Measurements from ENCODE around the gene PTMA.
"Not testable (repeated sequence)": the region's sequence is repeated elsewhere in the genome, so short reads cannot be mapped to it uniquely, and the experiment has no call there.

PTMA gene

DNA sequence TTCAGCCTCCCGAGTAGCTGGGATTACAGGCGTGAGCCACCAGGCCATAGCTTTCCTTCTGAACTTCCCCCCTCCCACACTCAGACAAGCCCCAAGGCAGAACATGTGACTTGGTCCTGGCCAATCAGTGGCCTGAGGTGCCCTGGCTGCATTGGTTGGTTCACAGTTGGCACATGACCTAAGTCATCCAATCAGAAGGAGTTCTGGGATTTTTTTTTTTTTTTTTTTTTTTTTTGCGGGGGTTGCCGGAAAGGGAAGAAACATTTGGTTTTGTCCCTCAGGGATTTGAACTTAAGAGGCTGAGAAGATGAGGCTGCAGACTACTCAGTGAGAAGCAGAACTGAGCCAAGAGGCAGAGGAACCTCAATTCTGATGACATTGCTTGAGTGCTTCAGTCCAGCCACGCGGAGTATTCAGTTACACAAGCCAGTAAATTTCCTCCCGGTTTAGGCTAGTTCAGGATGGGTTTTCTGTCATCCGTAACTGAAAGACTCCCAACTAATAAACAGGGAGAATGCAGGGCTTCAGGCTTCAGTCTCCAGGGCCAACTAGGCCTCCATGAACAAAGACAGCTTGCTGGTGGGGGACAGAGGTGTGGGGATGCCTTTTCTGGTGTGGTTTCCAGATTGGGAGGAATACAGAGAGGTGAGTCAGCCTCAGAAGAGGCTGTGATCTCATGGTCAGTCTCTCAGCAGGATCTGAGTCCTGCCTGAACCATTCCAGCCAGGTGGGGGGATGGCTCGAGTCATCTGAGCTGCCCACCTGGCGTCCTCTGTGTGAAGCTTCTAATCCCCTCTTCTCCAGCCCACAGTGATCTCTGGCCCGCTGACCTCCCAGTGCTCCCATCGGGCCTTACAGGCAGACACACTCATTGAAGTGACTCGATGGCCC is 9.2 kb downstream of the PTMA start:
- no peak for DNase-seq

DNA sequence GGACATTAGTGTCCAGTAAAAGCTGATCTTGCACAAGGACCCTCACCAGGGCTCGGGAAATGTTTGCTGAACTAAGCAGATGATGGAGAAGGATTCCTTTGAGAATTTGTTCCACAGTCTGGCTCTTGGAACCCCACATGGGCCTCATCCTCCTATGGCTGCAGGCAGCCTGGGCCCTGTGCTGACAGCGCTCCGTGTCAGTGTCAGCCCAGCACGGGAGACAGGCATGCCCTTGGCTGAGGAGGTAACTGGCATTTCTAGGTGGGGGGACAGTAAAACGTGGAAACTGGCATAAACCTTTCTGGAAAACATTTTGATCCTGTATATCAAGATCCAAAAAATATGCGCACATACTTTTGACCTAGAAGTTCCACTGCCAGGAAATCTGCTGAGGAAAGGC is 10.5 kb downstream of the PTMA start:
- DNase-seq, result no peak

DNA sequence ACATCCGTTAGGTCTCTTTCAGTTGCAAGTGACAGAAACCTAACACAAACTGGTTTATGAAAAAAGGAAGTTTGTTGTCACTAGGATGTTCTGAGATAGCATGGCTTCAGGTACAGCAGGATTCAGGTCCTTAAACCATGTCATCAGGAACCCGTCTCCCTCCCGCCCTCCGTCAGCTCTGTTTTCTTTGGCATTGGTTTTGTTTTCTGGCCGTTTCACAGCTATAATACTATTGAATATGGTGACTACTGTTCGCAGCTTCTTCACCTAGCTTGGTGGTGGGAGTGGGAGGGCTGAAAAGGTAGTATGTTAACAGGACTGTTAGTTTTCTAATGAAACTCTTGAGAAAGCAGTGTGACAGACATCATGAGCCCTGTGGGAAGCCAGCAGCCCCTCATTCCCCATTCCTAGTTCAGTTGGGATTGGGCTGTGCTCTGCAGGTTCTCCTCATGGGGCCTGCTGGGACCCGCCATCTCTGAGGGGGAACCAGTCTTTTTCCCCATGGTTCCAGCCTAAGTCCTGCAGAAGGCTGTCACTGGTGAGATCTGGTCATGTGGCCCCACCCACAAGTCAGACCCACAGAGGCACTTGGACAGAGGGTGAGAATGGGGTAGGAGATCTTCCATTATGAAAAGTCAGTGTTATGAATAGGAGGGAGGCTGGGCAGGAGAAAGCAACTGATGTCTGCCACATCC is 12.1 kb downstream of the PTMA start:
- no peak for DNase-seq

DNA sequence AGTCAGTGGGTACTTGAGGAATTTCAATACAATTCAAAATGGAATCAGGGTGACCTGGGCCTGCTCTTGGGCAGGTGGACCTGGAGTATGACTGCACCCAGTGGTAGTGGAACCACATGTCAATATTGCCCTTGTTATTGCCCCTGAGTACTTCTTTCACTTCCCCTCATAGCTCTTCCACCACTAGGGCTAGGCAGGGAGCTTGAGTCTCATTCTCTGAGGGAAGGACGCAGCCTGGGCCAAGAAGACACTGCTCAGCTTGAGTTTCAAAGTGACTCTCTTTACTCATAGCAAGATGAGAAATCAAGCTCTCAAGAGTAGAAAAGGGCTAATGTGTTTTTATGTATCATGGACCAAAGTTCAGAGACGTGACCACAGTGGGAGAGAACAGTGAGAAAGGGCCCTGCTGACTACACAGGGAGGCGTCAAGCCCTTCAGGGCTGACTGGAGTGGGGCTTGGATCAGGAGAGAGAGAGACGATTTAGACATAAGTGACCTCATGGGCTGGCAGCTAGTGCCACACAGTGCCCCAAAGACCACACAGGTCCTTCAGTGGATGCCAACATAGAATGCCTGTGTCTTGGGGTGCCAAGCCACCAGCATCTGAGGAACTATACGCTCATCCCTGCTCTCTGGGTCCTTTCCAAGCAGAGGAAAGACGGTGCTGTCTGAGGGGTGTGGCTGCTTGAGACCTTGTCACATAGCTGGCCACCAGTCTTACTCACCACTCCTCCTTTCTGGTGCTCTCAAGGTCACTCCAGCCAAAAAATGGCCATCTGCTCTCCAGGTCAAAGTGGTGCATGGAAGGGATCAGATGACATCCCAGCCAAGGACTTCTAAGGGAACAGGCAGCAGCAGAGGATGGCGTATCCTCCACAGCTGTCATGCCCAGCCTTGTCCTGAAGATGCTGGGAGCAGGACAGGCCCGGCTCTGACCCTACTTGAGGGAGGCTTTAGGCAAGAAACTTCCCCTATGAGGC is 13.0 kb downstream of the PTMA start:
- no peak for DNase-seq

DNA sequence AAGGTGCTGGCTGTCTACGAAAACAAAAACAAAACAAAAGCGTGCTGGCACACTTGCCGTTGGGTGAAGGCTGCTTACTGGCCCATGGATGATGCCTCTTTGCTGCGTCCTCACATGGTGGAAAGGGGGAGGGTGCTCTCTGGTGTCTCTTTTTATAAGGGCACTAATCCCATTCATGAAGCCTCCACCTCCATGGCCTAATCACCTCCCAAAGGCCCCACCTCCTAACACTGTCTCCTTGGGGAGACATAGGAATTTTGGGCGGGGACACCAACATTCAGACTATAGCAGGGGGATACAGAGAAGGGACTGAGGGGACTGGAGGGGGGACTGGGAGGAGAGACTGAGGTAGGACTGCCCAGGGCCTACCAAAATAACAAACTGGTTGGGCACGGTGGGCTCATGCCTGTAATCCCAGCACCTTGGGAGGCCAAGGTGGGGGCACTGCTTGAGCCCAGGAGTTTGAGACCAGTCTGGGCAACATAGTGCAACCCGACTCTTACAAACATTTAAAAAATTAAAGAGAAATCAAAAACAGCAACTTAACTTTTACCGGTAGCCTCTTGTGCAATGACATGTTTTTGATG is 14.5 kb downstream of the PTMA start:
- DNase-seq, result no peak

DNA sequence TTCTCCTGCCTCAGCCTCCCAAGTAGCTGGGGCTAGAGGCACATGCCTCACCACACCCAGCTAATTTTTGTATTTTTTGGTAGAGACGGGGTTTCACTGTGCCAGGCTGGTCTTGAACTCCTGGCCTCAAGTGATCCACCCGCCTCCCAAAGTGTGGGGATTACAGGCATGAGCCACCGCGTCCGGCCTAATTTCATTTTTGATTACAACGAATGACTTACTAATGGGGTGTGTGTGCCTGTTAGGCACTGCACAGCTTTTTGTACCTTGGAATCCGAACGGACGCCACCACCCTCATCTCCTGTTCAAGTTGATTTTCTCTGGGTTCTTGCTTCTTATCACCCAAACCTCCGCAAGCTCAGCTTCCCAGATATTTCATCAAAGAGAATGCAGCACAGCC is 17.2 kb downstream of the PTMA start:
- DNase-seq, result no peak

DNA sequence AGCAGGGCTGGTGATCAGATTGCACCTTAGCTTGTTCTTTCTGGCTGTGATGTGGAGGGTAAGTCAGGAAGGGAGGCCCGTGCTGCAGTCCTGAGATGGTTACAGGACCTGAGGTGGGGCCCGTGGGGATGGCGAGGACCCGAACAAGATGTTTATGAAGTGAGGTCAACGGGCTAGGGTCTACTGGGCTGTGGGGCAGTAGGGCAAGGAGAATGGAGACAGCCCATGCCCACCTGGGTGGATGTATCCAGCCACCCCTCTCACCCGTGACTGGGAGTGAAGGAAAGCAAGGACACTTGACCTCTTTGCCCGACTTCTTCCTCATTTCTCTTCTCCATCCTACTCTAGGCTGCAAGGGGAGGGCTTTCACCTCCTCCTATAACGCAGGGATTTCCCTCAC is 18.0 kb downstream of the PTMA start:
- no peak for DNase-seq

DNA sequence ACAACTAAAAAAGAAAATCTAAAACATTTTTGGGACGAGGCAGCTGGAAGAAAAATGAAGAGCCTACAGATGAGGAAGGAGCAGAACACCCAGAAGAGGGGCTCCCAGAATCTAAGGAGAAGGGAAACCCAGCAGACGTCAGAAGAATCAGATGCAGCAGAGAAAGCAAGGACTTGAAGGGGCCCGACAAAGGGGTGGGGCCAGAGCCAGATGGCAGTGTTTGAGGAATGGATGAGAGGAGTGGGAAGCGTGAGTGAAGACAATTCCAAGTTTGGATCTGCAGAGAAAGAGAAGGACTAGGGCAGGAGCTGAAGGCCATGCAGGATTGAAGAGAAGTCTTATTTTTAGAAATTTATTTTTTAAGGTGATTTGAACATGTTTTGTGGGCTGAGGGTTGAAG is 19.3 kb downstream of the PTMA start:
- no peak for DNase-seq

DNA sequence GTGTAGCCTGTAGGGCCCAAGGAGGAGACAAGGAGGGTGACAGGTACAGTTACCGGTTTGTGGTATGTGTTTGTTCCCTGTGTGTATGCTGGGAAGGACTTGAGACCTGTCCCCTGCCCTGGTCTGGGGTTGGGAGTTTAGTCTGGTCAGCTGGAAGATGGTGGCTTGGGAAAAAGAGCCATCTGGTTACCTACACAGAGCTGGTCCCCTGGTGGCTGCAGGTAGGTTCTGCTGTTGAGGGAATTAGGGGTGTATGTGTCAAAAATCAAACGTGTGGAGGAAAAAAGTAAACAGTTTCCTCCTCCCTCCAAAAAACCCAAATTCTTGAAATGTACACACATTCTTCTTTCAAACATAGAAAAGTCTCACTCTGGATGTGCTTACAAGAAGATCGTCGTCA is 24.3 kb downstream of the PTMA start:
- DNase-seq, result no peak

DNA sequence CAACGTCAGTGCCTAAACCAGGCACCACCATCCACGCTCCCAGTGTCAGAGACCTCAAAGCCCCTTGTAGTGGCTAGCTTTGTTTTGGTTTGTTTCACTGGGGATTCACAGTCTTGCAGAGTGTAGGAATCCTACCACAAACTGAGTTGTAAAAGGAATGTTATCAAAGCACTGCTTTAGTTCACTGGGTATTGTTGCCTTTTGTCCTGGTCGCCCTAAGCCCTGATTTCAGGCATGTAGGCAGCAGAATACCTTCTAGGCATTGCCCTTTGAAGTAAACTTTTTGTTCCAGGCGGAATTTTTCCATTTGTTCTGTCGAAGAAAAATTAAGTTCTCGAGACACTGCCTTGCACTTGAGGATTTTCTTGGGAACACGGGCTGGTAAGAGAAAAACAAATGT is 29.4 kb downstream of the PTMA start:
- no peak for DNase-seq

DNA sequence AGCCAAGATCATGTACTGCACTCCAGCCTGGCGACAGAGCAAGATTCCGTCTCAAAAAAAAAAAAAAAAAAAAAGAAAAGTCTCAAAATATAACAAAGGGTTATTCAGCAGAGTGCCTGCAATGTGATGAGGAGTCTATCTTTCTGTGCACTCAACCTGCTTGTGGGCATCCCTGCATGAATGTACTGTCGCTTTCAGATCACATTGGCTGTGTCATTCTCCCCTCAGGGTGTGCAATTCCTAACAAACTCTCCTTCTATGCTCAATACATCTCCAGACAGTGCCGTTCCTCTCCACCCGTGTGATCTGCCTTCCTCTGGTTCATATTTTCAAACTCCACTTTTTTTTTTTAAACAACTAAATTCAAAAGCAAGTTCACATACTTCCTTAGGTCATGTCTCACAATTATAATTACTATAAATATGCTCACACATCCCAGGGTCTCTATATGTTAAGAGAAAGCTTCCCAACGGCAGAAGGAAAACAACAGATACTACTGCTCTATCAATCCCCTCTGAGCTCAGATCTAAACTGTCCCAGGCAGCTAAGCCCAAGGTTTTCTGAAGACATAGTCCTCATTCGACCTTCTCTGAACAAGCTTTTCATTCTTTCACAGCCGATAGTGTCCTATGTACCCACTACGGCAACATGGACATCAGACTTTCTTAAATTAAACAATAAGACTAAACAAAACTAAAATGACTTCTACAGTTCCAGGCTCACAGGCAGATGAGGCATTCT is 35.2 kb downstream of the PTMA start:
- DNase-seq, result no peak

DNA sequence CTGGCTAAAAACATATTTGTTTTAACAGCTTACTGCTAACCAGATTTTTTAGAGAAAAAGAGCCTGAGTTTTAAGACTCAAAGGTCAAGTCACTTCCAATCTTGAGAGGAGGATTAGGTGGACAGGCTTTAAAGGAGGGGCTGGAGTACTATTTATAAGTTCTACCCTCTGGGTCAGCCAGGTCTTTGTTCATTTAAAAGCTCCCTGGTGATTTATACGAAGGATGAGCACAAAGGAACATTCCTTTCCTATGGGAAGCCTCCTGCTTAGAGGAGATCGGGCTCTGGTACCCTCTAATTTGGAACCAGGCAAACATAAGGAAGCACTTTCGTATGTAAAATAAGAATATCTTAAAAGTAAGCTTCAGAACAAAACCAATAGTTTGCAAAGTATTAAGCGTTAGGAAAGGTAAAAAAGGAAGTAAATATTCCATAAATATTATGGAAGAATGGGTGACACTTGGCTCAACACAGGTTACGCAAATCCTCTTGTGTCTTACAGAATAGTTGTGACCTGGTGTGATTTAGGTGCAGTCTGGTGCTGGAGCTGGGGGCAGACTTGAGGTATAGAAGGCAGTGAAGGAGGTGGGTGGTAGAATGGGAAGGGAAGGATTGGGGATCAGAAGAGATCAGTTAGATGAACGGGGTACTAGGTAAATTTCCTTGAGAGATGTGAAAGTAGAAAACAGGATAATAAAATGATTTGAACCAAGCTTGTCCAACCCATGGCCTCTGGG is 37.1 kb downstream of the PTMA start:
- DNase-seq, result no peak

DNA sequence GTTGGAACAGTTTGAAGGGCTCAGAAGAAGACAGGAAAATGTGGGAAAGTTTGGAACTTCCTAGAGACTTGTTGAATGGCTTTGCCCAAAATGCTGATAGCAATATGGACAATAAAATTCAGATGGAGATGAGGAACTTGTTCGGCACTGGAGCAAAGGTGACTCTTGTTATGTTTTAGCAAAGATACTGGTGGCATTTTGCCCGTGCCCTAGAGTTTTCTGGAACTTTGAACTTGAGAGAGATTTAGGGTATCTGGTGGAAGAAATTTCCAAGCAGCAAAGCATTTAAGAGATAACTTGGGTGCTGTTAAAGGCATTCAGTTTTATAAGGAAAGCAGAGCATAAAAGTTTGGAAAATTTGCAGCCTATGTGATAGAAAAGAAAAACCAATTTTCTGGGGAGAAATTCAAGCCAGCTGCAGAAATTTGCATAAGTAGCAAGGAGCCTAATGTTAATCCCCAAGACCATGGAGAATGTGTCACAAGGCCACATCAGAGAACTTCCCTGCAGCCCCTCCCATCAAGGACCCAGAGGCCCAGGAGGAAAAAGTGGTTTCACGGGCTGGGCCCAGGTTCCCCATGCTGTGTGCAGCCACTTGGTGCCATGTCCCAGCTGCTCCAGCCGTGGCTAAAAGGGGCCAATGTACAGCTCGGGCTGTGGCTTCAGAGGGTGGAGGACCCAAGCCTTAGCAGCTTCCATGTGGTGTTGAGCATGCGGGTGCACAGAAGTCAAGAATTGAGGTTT is 40.0 kb downstream of the PTMA start:
- not testable (repeated sequence) for DNase-seq

DNA sequence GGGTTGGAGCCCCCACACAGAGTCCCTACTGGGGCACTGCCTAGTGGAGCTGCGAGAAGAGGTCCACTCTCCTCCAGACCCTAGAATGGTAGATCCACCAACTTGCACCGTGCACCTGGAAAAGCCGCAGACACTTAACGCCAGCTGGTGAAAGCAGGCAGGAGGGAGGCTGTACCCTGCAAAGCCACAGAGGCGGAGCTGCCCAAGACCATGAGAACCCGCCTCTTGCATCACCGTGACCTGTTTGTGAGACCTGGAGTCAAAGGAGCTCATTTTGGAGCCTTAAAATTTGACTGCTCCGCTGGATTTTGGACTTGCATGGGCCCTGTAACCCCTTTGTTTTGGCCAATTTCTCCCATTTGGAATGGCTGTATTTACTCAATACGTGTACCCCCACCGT is 40.7 kb downstream of the PTMA start:
- DNase-seq, result not testable (repeated sequence)

DNA sequence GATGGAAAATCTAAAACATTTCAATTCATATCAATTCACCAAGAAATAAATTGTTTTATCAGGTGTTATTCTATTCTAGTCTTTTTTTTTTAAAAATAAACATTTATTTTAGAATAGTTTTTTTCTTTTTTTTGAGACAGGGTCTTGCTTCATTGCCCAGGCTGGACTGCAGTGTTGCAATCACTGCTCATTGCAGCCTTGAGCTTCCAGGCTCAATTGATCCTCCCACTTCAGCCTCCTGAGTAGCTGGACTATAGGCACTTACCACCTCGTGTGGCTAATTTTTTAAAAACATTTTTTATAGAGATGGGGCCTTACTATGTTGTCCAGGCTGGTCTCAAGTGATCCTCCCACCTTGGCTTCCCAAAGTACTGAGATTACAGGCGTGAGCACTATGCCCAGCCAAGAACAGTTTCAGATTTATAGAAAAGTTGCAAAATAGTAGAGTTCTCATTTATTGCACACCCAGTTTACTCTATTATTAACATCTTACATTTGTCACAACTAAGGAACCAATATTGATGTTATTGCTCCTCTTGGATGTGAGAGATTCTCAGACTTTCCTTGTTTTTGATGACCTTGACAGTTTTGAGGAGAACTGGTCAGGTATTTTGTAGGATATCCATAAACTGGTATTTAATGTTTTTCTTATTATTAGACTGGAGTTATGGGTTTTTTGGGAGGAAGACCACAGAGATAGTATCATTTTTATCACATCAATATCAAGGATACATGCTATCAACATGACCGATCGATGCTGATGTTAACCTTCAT is 42.9 kb downstream of the PTMA start:
- DNase-seq, result no peak

DNA sequence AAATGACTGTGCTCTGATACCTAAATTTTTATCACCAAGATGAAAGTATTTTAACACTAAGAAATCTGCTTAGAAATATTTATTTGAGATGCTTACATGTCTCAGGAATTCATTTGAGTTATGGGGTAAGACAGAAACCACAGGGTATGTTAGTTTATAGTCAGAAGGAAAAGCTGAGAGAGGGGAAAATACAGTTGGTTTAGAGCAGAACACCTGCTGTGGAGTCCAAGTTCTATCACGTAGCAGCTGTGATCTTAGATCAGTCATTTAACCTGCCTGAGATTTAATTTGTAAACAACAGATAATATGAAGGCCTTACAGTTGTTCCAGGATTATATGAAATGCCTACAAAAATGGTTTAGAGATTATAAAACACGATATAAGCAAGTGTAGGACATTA is 43.7 kb downstream of the PTMA start:
- DNase-seq, result no peak

DNA sequence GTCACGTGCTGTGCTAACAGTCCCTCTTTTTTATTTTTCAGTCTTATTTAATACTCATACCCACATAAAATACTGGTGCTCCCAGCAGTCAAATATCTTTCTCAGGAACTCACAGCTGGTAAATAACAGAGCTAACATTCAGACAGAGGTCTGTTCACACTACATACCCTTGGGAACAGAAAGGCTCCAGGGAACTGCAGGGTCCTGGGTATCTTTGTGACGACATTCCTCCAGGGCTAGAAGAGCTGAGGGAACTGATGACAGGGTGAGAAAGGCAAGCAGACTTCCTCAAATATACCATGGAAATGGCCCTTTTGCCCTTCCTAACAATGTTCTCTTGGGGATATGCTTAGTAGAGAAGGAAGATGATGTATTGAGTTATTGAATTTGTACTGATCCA is 53.4 kb downstream of the PTMA start:
- DNase-seq, result no peak
